Esophagus squamous epithelium (tissue), 5 donors: ENCODE results near the gene PRCC. TPM values are rescaled to one million over a fixed set of nuclear protein-coding genes. Genes with fewer than 3 reads are reported as not detected.
A peak's percentile ranks its signal among the peaks of the same experiment; 100 is the strongest.

ENCODE experiments used
- DNase-seq: peaks from one replicate; lab custom pipeline; 2025; lab: John Stamatoyannopoulos, UW
- H3K27ac ChIP-seq, 4 donors: fragments of 200-600 bp; sonication (generic); one replicate each; pipeline ENCODE4 v1.5.1; 2016 to 2019; ENCODE audit warnings: mild to moderate bottlenecking in 1 of 4
- H3K27me3 ChIP-seq, 4 donors: fragments of 200-600 bp; sonication (generic); 1 replicate in 3 of 4; 2 replicates in 1 of 4; pipeline versions ENCODE4 v1.5.1 to v1.6.0; 2017 to 2021; ENCODE audit warnings: antibody characterized with exemption in 1 of 4
- H3K36me3 ChIP-seq, 3 donors: fragments of 200-600 bp; sonication (generic); one replicate each; pipeline ENCODE4 v1.5.1; 2016 to 2019
- H3K4me1 ChIP-seq, 3 donors: fragments of 200-600 bp; sonication (generic); one replicate each; pipeline ENCODE4 v1.5.1; 2017 to 2019
- H3K4me3 ChIP-seq, 4 donors: fragments of 200-600 bp; sonication (generic); 1 replicate in 3 of 4; 2 replicates in 1 of 4; pipeline ENCODE4 v1.5.1; 2016 to 2019; ENCODE audit warnings: mild to moderate bottlenecking in 2 of 4, moderate library complexity in 1 of 4
- H3K9me3 ChIP-seq, 3 donors: fragments of 200-600 bp; sonication (generic); one replicate each; pipeline ENCODE4 v1.5.1; 2016 to 2019
- POLR2A ChIP-seq, 4 donors: fragments of 450-650 bp; IDR thresholded peaks; one replicate each; pipeline ENCODE4 v1.6.1; 2017; ENCODE audit warnings: antibody characterized with exemption in 4 of 4, mild to moderate bottlenecking in 4 of 4, moderate library complexity in 3 of 4
- WGBS, 2 donors: methylation state at CpG; one replicate each; pipeline ENCODE4 v1.1.5; 2018; 5-methylcytosine and 5-hydroxymethylcytosine counted together
- intact Hi-C: fragments of 100-400 bp; cut with DNase I; formaldehyde crosslinking; loops from one replicate; pipeline ENCODE4 v1.15.0; 2022
- total RNA-seq, 4 donors: library from RNA; depleted of rRNA; stranded (reverse); fragments of >200 nt; gene quantifications; one replicate each; pipeline ENCODE4 v1.1.0, GENCODE V29; 2016
- TF ChIP-seq, protein P1 (sequence below), 6 experiments: fragments of 450-650 bp in 4 of 6; fragments of 200-600 bp in 2 of 6; sonication (generic) in 2 of 6; IDR thresholded peaks; one replicate each; pipeline ENCODE4 v1.5.1; 2016 to 2019; ENCODE audit warnings: antibody characterized with exemption in 6 of 6, mild to moderate bottlenecking in 4 of 6, moderate library complexity in 4 of 6
- donor health status: DM: yes; HTN: yes; CAD: no.

The PRCC gene
- total RNA-seq, 4 donors from 2014 or later: 35.6 to 42.6 (median 38.3) TPM

- DNase-seq: no peak
- WGBS, 2 donors: 28 to 29% methylated on average over 15 of the region's 15 CpGs
- TF ChIP-seq, protein P1, sequence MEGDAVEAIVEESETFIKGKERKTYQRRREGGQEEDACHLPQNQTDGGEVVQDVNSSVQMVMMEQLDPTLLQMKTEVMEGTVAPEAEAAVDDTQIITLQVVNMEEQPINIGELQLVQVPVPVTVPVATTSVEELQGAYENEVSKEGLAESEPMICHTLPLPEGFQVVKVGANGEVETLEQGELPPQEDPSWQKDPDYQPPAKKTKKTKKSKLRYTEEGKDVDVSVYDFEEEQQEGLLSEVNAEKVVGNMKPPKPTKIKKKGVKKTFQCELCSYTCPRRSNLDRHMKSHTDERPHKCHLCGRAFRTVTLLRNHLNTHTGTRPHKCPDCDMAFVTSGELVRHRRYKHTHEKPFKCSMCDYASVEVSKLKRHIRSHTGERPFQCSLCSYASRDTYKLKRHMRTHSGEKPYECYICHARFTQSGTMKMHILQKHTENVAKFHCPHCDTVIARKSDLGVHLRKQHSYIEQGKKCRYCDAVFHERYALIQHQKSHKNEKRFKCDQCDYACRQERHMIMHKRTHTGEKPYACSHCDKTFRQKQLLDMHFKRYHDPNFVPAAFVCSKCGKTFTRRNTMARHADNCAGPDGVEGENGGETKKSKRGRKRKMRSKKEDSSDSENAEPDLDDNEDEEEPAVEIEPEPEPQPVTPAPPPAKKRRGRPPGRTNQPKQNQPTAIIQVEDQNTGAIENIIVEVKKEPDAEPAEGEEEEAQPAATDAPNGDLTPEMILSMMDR (IDR thresholded peaks at IDR 0.05): peak in 5 of 6 experiments; percentile 49 to 72 (median 55)
- no peak for TF ChIP-seq POLR2A (IDR thresholded peaks at IDR 0.05)
- intact Hi-C loops: loop anchor here (5.0 kb wide), 1 partner anchor 34 kb away; no protein-coding TSS in a partner anchor
- peaks cover 20 to 62% (median 34%) of the 10 kb centered on the region in 3 donors for H3K4me1 ChIP-seq
- peak overlapping the region; percentile 24 to 99 (median 61) for H3K27ac ChIP-seq
- H3K9me3 ChIP-seq: no peaks in the 10 kb centered on the region
- H3K27me3 ChIP-seq: no peaks in the 10 kb centered on the region
- H3K36me3 ChIP-seq: peaks cover 13 to 41% (median 19%) of the 10 kb centered on the region in 3 donors
- peak overlapping the region; percentile 77 to 92 (median 87) for H3K4me3 ChIP-seq
Measured at GRCh38 chr1:156726549-156727226, 40.6 kb upstream of the PRCC start.

DNA sequence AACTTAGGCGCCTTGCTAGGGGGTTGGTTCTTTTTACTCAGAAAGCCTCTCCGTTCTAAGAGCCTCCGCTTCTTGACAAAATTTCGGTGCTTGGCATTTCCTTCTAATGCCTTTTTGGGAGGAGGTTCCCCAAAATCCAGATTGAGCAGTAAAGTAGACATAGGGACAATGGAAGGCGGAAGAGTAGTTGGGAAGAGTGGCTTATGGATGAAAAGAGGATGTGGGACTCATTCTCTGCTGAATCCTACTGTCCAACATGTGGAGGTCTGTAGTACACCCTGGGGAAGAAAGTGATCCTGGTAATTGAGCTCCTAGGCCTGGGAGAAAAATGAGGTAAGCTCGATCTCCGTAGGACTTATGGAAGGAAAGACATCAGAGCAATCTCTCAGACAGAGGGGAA is 39.8 kb upstream of the PRCC start:
- Histone ChIP-seq H3K9me3 (no peaks in the 10 kb centered on the region), H3K4me3 (peak overlapping the region; percentile 77 to 92 (median 87)), H3K27ac (peak overlapping the region; percentile 97 to 99 (median 98)), H3K27me3 (no peaks in the 10 kb centered on the region), H3K4me1 (peaks cover 20 to 62% (median 34%) of the 10 kb centered on the region in 3 donors), H3K36me3 (peaks cover 13 to 41% (median 19%) of the 10 kb centered on the region in 3 donors)
- 23 to 30% methylated on average over 4 to 6 of the region's 7 CpGs for WGBS, 2 donors
- no peak for DNase-seq
- TF ChIP-seq, protein P1 (IDR thresholded peaks at IDR 0.05): no peak
- no peak for TF ChIP-seq POLR2A (IDR thresholded peaks at IDR 0.05)
- intact Hi-C loops: loop anchor here (5.0 kb wide), 1 partner anchor 35 kb away; no protein-coding TSS in a partner anchor

- TF ChIP-seq, protein P1 (IDR thresholded peaks at IDR 0.05): no peak
- peak in 1 of 4 donors; percentile 60 for TF ChIP-seq POLR2A (IDR thresholded peaks at IDR 0.05)
- Histone ChIP-seq H3K36me3 (peaks cover 9 to 41% (median 13%) of the 10 kb centered on the region in 3 donors), H3K4me1 (peaks cover 20 to 62% (median 34%) of the 10 kb centered on the region in 3 donors), H3K27me3 (no peaks in the 10 kb centered on the region), H3K9me3 (no peaks in the 10 kb centered on the region), H3K4me3 (peak within 1 kb of the TSS; percentile 77 to 92 (median 87)), H3K27ac (peak within 1 kb of the TSS; percentile 97 to 99 (median 98))
- no peak for DNase-seq
- 0 to 1% methylated on average over 12 of the region's 46 CpGs for WGBS, 2 donors
- intact Hi-C loops: loop anchor here (5.0 kb wide), 1 partner anchor 36 kb away; no protein-coding TSS in a partner anchor
Measured at GRCh38 chr1:156727926-156728598, 39.3 kb upstream of the PRCC start, which contains the start of gene METTL25B. Gene METTL25B (plus strand): TSS chr1:156728469. CDS start chr1:156729105, 636 bp downstream.

DNA sequence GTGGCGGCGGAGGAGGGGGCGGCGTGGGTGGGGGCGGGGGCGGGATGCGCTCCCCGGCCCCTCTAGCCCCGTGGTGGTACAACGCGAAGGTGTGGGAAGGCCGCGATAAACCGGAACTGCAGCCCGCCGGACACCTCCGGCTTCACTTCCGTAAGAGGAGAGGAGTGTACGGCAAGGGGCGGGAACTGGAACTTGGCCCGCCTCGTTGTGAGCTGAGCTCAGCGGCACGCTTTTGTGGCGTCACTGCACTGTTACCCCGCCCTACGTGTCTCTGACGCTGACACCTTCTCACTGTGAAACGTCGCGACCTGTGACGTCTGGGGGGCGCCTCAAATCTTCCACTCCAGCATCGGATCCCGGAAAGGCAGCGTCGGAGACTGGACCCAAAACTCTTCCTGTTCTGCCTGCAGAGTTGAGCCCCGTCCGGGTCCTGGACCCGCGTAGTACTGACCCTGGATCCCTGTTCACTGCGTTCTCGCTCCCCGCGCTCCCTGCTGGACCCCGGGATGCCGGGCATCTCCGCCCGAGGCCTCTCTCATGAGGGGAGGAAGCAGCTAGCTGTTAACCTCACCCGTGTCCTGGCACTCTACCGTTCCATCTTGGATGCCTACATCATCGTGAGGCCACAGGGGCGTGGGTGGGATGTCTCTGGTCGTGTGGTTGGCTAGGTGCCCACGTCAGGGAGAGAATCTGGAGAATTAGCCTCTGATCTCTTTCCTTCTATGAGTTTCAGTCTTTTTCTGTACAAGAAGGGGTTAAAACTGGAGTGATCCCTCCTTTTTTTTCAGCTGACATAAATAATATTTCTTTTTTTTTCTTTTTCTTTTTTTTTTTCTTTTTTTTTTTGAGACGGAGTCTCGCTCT is 38.5 kb upstream of the PRCC start, which contains the start of gene ISG20L2:
ISG20L2 (minus strand) TSS at position 168 of the 864 bp plus-strand sequence. CDS start 1,114 bp downstream, outside the sequence.
- TF ChIP-seq POLR2A (IDR thresholded peaks at IDR 0.05): peak in 2 of 4 donors; percentile 4 to 8
- TF ChIP-seq, protein P1 (IDR thresholded peaks at IDR 0.05): peak in 1 of 6 experiments; percentile 15
- Histone ChIP-seq H3K4me3 (peak within 1 kb of the TSS; percentile 77 to 92 (median 87)), H3K27ac (peak within 1 kb of the TSS; percentile 97 to 99 (median 98)), H3K9me3 (no peaks in the 10 kb centered on the region), H3K4me1 (peaks cover 20 to 58% (median 34%) of the 10 kb centered on the region in 3 donors), H3K36me3 (peaks cover 2 to 41% (median 6%) of the 10 kb centered on the region in 3 donors), H3K27me3 (no peaks in the 10 kb centered on the region)
- DNase-seq: peak; percentile 85
- intact Hi-C loops: loop anchor here (5.0 kb wide), 1 partner anchor 37 kb away; no protein-coding TSS in a partner anchor
- WGBS, 2 donors: 3 to 4% methylated on average over 10 to 21 of the region's 57 CpGs
